HG03354 (cell line): ENCODE results near the gene PRICKLE3.
A peak's percentile ranks its signal among the peaks of the same experiment; 100 is the strongest.
"Not testable (repeated sequence)": the region's sequence is repeated elsewhere in the genome, so short reads cannot be mapped to it uniquely, and the experiment has no call there.

Source experiments
- ATAC-seq: cut with Tn5 transposase; IDR thresholded peaks from one replicate; pipeline ENCODE4 v1.9.1; 2021; ENCODE audit warnings: mild to moderate bottlenecking; ENCODE audit not compliant: unreplicated experiment, poor library complexity, severe bottlenecking

PRICKLE3 gene

GRCh38 chrX:49187028-49187394 lies 838 bp upstream of the PRICKLE3 start:
- no peak for ATAC-seq

GRCh38 chrX:49184294-49185281 lies 1.6 kb downstream of the PRICKLE3 start:
- ATAC-seq, result peak; percentile 34

GRCh38 chrX:49183701-49184281 lies 2.4 kb downstream of the PRICKLE3 start:
- no peak for ATAC-seq

GRCh38 chrX:49179358-49179757 lies 6.8 kb downstream of the PRICKLE3 start:
- ATAC-seq, result no peak

GRCh38 chrX:49178537-49178936 lies 7.6 kb downstream of the PRICKLE3 start:
- ATAC-seq, result no peak

GRCh38 chrX:49177873-49178480 lies 8.2 kb downstream of the PRICKLE3 start:
- ATAC-seq, result no peak

- ATAC-seq, result no peak
Observed at GRCh38 chrX:49177338-49177833, 8.8 kb downstream of the PRICKLE3 start.

- no peak for ATAC-seq
Observed at GRCh38 chrX:49176421-49177326, 9.5 kb downstream of the PRICKLE3 start.

GRCh38 chrX:49175435-49176274 lies 10.5 kb downstream of the PRICKLE3 start:
- ATAC-seq, result no peak

- no peak for ATAC-seq
Observed at GRCh38 chrX:49174723-49175122, 11.4 kb downstream of the PRICKLE3 start.

- ATAC-seq, result not testable (repeated sequence)
Observed at GRCh38 chrX:49173544-49173943, 12.6 kb downstream of the PRICKLE3 start.

GRCh38 chrX:49172280-49172780 lies 13.8 kb downstream of the PRICKLE3 start:
- ATAC-seq, result peak; percentile 64

- peak; percentile 49 for ATAC-seq
Observed at GRCh38 chrX:49171752-49172279, 14.4 kb downstream of the PRICKLE3 start, which contains the start of gene PLP2. Gene PLP2 (plus strand): TSS chrX:49171898. CDS start chrX:49172001, 103 bp downstream.

- no peak for ATAC-seq
Observed at GRCh38 chrX:49167740-49168108, 18.4 kb downstream of the PRICKLE3 start.

- peak; percentile 10 for ATAC-seq
Observed at GRCh38 chrX:49166914-49167739, 19.0 kb downstream of the PRICKLE3 start.

- peak; percentile 46 for ATAC-seq
Observed at GRCh38 chrX:49165901-49166881, 20.0 kb downstream of the PRICKLE3 start.
